Neural cell (in vitro differentiated cells): Measurements from ENCODE around the gene S100P. TPM values are rescaled to one million over a fixed set of nuclear protein-coding genes. Genes with fewer than 3 reads are reported as not detected.

ENCODE experiments used
- H2AFZ ChIP-seq: fragments of 200-600, 300-800 bp; sonication (generic), shearing (Covaris generic); 2 replicates; pipeline ENCODE4 v1.6.0; 2014; ENCODE audit warnings: low read depth, mild to moderate bottlenecking, antibody characterized with exemption, low read length, moderate library complexity
- H3F3A ChIP-seq: fragments of 200-600 bp; shearing (Covaris generic); 2 replicates; pipeline ENCODE4 v1.6.1; 2016; ENCODE audit warnings: mild to moderate bottlenecking, moderate library complexity, mixed read lengths, antibody characterized with exemption, low read length; ENCODE audit not compliant: insufficient read depth, poor library complexity, severe bottlenecking
- H3K27ac ChIP-seq: fragments of 200-600, 300-800 bp; sonication (generic), shearing (Covaris generic); 2 replicates; pipeline ENCODE4 v1.5.1; 2014; ENCODE audit warnings: mild to moderate bottlenecking, low read length, moderate library complexity
- H3K27me3 ChIP-seq: fragments of 300-800, 200-600 bp; sonication (generic), shearing (Covaris generic); 2 replicates; pipeline ENCODE4 v1.6.0; 2014; ENCODE audit warnings: mild to moderate bottlenecking, low read depth, low read length, moderate library complexity; ENCODE audit not compliant: insufficient read depth
- H3K36me3 ChIP-seq: fragments of 300-800, 200-600 bp; sonication (generic), shearing (Covaris generic); 2 replicates; pipeline ENCODE4 v1.5.1; 2014; ENCODE audit warnings: mild to moderate bottlenecking, antibody characterized with exemption, low read length, moderate library complexity; ENCODE audit not compliant: insufficient read depth
- H3K4me2 ChIP-seq: fragments of 300-800, 200-600 bp; sonication (generic), shearing (Covaris generic); 2 replicates; pipeline ENCODE4 v1.6.0; 2014; ENCODE audit warnings: mild to moderate bottlenecking, low read length
- H3K4me3 ChIP-seq: fragments of 300-800, 200-600 bp; sonication (generic), shearing (Covaris generic); 2 replicates; pipeline ENCODE4 v1.5.1; 2014; ENCODE audit warnings: mild to moderate bottlenecking, low read length, moderate library complexity
- H3K79me2 ChIP-seq: fragments of 200-600 bp; shearing (Covaris generic); replicated peaks from 2 replicates; pipeline ENCODE4 v1.6.0; 2014; ENCODE audit warnings: mild to moderate bottlenecking, low read length, moderate library complexity; ENCODE audit not compliant: insufficient read depth
- H3K9ac ChIP-seq: fragments of 300-800, 200-600 bp; sonication (generic), shearing (Covaris generic); 2 replicates; pipeline ENCODE4 v1.6.1; 2016; ENCODE audit warnings: mild to moderate bottlenecking, low read length, mixed read lengths
- H3K9me2 ChIP-seq: fragments of 200-600 bp; shearing (Covaris generic); 2 replicates; pipeline ENCODE4 v1.6.1; 2016; ENCODE audit warnings: mild to moderate bottlenecking, low read length, mixed read lengths; ENCODE audit not compliant: insufficient read depth
- H3K9me3 ChIP-seq: fragments of 200-600, 300-800 bp; sonication (generic), shearing (Covaris generic); 2 replicates; pipeline ENCODE4 v1.6.1; 2016; ENCODE audit warnings: mild to moderate bottlenecking, mixed run types, low read length, moderate library complexity, mixed read lengths
- H4K20me1 ChIP-seq: fragments of 200-600 bp; shearing (Covaris generic); 2 replicates; pipeline ENCODE4 v1.6.1; 2016; ENCODE audit warnings: mild to moderate bottlenecking, mixed run types; ENCODE audit not compliant: insufficient read depth
- EP300 ChIP-seq: fragments of 450-650 bp; conservative IDR thresholded peaks from 2 replicates; pipeline ENCODE4 v1.6.1; 2014; ENCODE audit warnings: antibody characterized with exemption, mild to moderate bottlenecking, moderate library complexity; ENCODE audit not compliant: poor library complexity, severe bottlenecking
- EZH2 ChIP-seq: fragments of 200-600, 300-800 bp; shearing (Covaris generic), sonication (generic); IDR thresholded peaks from 2 replicates; pipeline ENCODE4 v1.6.1; 2014; ENCODE audit warnings: antibody characterized with exemption, low read length, borderline replicate concordance, mild to moderate bottlenecking; ENCODE audit not compliant: insufficient read depth, poor library complexity, severe bottlenecking
- MXI1 ChIP-seq: fragments of 450-650 bp; conservative IDR thresholded peaks from 2 replicates; pipeline ENCODE4 v1.6.1; 2014; ENCODE audit warnings: antibody characterized with exemption, mild to moderate bottlenecking; ENCODE audit not compliant: poor library complexity, severe bottlenecking
- POLR2AphosphoS5 ChIP-seq: IDR thresholded peaks from 2 replicates; pipeline ENCODE4 v1.6.1; 2012
- RAD21 ChIP-seq: fragments of 450-650 bp; conservative IDR thresholded peaks from 2 replicates; pipeline ENCODE4 v1.6.1; 2014; ENCODE audit warnings: antibody characterized with exemption, mild to moderate bottlenecking, moderate library complexity
- SMC3 ChIP-seq: fragments of 450-650 bp; conservative IDR thresholded peaks from 2 replicates; pipeline ENCODE4 v1.6.1; 2014; ENCODE audit warnings: antibody characterized with exemption, mild to moderate bottlenecking, moderate library complexity; ENCODE audit not compliant: poor library complexity
- TAF1 ChIP-seq: IDR thresholded peaks from 2 replicates; pipeline ENCODE4 v1.6.1; 2012; ENCODE audit warnings: low read depth
- polyA plus RNA-seq: library from polyadenylated mRNA; depleted of rRNA; stranded (reverse); fragments of >200 nt; gene quantifications from 2 replicates; pipeline ENCODE4 v1.2.3, GENCODE V29; 2014
- TF ChIP-seq, protein P1 (sequence below): fragments of 450-650 bp; IDR thresholded peaks from 2 replicates; pipeline ENCODE4 v1.5.1; 2014; ENCODE audit warnings: antibody characterized with exemption, mild to moderate bottlenecking, moderate library complexity; ENCODE audit not compliant: poor library complexity, severe bottlenecking
- TF ChIP-seq, protein P2 (sequence below): IDR thresholded peaks from 2 replicates; pipeline ENCODE4 v1.6.1; 2012; ENCODE audit warnings: borderline replicate concordance

S100P gene
- polyA plus RNA-seq, 1 donor from 2014 or later = not detected

DNA sequence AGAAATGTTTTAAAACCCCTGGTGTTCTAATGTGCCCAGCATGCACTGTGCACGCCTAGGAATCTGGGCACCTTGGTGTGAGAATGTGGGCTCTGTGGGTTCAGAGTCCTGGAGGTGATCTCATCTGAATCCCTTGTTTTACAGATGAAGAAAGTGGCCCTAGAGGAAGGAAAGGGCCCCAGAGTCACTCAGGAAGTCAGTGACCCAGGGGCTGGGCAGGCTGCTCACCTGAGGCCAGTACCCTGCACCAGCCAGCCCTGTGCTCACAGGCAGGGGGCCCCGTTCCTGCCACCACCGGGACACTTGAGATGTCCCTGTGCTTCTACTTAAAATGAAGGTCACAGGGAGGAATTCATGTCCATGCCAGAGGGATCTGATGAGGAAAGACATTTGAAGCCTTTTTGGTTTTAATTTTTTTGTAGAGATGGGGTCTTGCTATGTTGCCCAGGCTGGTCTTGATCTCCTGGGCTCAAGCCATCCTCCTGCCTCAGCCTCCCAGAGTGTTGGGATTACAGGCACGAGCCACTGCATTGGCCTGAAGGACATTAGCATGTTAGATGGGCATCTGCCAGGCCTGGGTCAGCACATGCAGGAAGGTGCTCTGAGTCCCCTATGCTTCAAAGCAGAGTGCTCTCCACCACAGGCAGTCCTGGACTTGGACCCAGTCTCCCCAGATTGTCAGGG lies 7.4 kb upstream of the S100P start:
- Histone ChIP-seq H3K9ac (no peak overlapping the region), H2AFZ (no peak overlapping the region), H3K9me2 (no peaks in the 10 kb centered on the region), H3K9me3 (no peaks in the 10 kb centered on the region), H3K36me3 (no peaks in the 10 kb centered on the region), H3K4me3 (no peak overlapping the region), H4K20me1 (no peaks in the 10 kb centered on the region), H3K4me2 (no peak overlapping the region), H3K27me3 (no peaks in the 10 kb centered on the region), H3K79me2 (no peaks in the 10 kb centered on the region), H3K27ac (no peak overlapping the region), H3F3A (no peaks in the 10 kb centered on the region)
- no peak for TF ChIP-seq TAF1
- no peak for TF ChIP-seq EP300
- TF ChIP-seq POLR2AphosphoS5 = no peak
- no peak for TF ChIP-seq MXI1
- TF ChIP-seq EZH2 = no peak
- TF ChIP-seq, protein P1, sequence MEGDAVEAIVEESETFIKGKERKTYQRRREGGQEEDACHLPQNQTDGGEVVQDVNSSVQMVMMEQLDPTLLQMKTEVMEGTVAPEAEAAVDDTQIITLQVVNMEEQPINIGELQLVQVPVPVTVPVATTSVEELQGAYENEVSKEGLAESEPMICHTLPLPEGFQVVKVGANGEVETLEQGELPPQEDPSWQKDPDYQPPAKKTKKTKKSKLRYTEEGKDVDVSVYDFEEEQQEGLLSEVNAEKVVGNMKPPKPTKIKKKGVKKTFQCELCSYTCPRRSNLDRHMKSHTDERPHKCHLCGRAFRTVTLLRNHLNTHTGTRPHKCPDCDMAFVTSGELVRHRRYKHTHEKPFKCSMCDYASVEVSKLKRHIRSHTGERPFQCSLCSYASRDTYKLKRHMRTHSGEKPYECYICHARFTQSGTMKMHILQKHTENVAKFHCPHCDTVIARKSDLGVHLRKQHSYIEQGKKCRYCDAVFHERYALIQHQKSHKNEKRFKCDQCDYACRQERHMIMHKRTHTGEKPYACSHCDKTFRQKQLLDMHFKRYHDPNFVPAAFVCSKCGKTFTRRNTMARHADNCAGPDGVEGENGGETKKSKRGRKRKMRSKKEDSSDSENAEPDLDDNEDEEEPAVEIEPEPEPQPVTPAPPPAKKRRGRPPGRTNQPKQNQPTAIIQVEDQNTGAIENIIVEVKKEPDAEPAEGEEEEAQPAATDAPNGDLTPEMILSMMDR = no peak
- TF ChIP-seq RAD21 = no peak
- TF ChIP-seq SMC3 = no peak
- TF ChIP-seq, protein P2, sequence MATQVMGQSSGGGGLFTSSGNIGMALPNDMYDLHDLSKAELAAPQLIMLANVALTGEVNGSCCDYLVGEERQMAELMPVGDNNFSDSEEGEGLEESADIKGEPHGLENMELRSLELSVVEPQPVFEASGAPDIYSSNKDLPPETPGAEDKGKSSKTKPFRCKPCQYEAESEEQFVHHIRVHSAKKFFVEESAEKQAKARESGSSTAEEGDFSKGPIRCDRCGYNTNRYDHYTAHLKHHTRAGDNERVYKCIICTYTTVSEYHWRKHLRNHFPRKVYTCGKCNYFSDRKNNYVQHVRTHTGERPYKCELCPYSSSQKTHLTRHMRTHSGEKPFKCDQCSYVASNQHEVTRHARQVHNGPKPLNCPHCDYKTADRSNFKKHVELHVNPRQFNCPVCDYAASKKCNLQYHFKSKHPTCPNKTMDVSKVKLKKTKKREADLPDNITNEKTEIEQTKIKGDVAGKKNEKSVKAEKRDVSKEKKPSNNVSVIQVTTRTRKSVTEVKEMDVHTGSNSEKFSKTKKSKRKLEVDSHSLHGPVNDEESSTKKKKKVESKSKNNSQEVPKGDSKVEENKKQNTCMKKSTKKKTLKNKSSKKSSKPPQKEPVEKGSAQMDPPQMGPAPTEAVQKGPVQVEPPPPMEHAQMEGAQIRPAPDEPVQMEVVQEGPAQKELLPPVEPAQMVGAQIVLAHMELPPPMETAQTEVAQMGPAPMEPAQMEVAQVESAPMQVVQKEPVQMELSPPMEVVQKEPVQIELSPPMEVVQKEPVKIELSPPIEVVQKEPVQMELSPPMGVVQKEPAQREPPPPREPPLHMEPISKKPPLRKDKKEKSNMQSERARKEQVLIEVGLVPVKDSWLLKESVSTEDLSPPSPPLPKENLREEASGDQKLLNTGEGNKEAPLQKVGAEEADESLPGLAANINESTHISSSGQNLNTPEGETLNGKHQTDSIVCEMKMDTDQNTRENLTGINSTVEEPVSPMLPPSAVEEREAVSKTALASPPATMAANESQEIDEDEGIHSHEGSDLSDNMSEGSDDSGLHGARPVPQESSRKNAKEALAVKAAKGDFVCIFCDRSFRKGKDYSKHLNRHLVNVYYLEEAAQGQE = no peak

DNA sequence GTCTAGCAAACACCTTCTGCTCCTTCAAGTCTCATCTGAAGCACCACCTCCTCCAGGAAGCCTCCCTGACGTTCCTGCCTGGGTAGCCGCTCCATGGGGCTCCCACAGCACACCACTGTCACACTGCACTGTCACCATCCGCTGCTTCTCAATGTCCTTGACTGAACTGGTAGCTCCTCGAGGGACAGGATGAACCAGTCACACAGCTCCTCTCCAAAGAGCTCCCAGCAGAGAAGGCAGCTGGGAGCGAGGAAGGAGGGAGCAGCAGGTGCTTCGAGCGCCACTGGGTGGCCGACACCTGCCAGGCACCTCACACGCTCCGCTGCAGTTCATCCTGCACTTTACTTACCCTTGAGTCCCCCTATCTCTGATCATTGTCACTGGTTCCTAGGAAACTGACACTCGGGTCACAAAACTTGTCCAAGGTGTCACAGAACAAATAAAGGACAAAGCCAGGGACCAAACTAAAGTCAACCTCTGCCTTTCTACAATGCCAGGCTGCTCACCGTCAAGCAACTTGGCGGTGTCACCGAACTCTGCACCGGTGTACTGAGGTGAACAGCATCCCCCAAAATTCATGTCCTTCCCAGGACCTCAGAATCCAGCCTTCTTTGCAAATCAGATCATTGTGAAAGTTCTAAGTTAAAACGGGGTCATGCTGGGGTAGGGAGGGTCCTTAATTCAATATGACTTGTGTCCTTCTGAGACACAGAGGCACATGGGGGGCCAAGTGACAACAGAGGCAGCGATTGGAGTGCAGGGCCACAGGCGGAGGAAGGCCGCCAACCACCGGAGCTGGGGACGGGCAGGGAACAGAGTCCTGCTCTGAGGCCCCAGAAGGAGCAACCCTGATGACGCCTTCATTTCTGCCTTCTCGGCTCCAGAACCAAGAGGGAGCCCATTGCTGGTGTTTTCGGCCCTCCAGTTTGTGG lies 5.5 kb upstream of the S100P start:
- TF ChIP-seq RAD21 (no peak), EP300 (no peak), POLR2AphosphoS5 (no peak), TAF1 (no peak), SMC3 (no peak), MXI1 (no peak), EZH2 (no peak)
- TF ChIP-seq, protein P1 = no peak
- TF ChIP-seq, protein P2 = no peak
- Histone ChIP-seq H3F3A (no peaks in the 10 kb centered on the region), H3K27ac (no peak overlapping the region), H3K4me3 (no peak overlapping the region), H3K36me3 (no peaks in the 10 kb centered on the region), H3K9me3 (no peaks in the 10 kb centered on the region), H3K9ac (no peak overlapping the region), H3K27me3 (no peaks in the 10 kb centered on the region), H3K79me2 (no peaks in the 10 kb centered on the region), H3K4me2 (no peak overlapping the region), H4K20me1 (no peaks in the 10 kb centered on the region), H3K9me2 (no peaks in the 10 kb centered on the region), H2AFZ (no peak overlapping the region)
